GM18951 (cell line): ENCODE data around the gene RNF152.

Source experiments
- POLR2A ChIP-seq: IDR thresholded peaks from 4 replicates; pipeline ENCODE4 v1.6.1; 2011; ENCODE audit warnings: mild to moderate bottlenecking; ENCODE audit not compliant: insufficient read length, insufficient read depth; ENCODE audit errors: extremely low read depth
- in situ Hi-C: fragments of 300-500 bp; cut with MboI; formaldehyde crosslinking; loops from one replicate; pipeline ENCODE4 v1.12.0; 2022; ENCODE audit warnings: low sequenced_read_pairs, mixed read lengths, inconsistent platforms; ENCODE audit not compliant: unreplicated experiment

Gene RNF152

GRCh38 chr18:61892683-61893308, at the start of gene RNF152:
RNF152 (minus strand) TSS chr18:61893007; CDS start chr18:61816463, 76,544 bp downstream.
- in situ Hi-C loops = no loop called here
- no peak for TF ChIP-seq POLR2A

- in situ Hi-C loops = no loop called here
- TF ChIP-seq POLR2A = no peak
These were observed 49.2 kb upstream of the RNF152 start for GRCh38 chr18:61941948-61942471.

- in situ Hi-C loops = no loop called here
These were observed 46.4 kb upstream of the RNF152 start for GRCh38 chr18:61939046-61939674.

GRCh38 chr18:61935362-61935761, 42.6 kb upstream of the RNF152 start:
- in situ Hi-C loops = no loop called here
- TF ChIP-seq POLR2A = no peak

More at GRCh38 chr18:61939046-61939674, 46.4 kb upstream of the RNF152 start:
- no peak for TF ChIP-seq POLR2A

GRCh38 chr18:61931654-61932379, 39.0 kb upstream of the RNF152 start:
- in situ Hi-C loops = no loop called here
- no peak for TF ChIP-seq POLR2A

- in situ Hi-C loops = no loop called here
- TF ChIP-seq POLR2A = no peak
These were observed 37.3 kb upstream of the RNF152 start for GRCh38 chr18:61929881-61930640.

GRCh38 chr18:61926532-61926931, 33.7 kb upstream of the RNF152 start:
- no peak for TF ChIP-seq POLR2A
- in situ Hi-C loops = no loop called here

- in situ Hi-C loops = no loop called here
These were observed 31.7 kb upstream of the RNF152 start for GRCh38 chr18:61924550-61924949.

GRCh38 chr18:61922435-61922834, 29.6 kb upstream of the RNF152 start:
- in situ Hi-C loops = no loop called here
- TF ChIP-seq POLR2A = no peak

More at GRCh38 chr18:61924550-61924949, 31.7 kb upstream of the RNF152 start:
- no peak for TF ChIP-seq POLR2A

- in situ Hi-C loops = no loop called here
- no peak for TF ChIP-seq POLR2A
These were observed 28.9 kb upstream of the RNF152 start for GRCh38 chr18:61921621-61922235.

GRCh38 chr18:61917818-61918217, 25.0 kb upstream of the RNF152 start:
- in situ Hi-C loops = no loop called here
- no peak for TF ChIP-seq POLR2A

GRCh38 chr18:61912476-61912875, 19.7 kb upstream of the RNF152 start:
- no peak for TF ChIP-seq POLR2A
- in situ Hi-C loops = no loop called here

- in situ Hi-C loops = no loop called here
- no peak for TF ChIP-seq POLR2A
These were observed 17.3 kb upstream of the RNF152 start for GRCh38 chr18:61910101-61910500.

- in situ Hi-C loops = no loop called here
These were observed 15.9 kb upstream of the RNF152 start for GRCh38 chr18:61908661-61909060.

More at GRCh38 chr18:61908661-61909060, 15.9 kb upstream of the RNF152 start:
- no peak for TF ChIP-seq POLR2A
